ENCODE data around the gene PRKCE. TPM values are rescaled to one million over a fixed set of nuclear protein-coding genes. Genes with fewer than 3 reads are reported as not detected.

PRKCE gene
- total and polyA plus RNA-seq, 2 experiments from 2014 or later = 13.2 to 19.2 TPM

DNA sequence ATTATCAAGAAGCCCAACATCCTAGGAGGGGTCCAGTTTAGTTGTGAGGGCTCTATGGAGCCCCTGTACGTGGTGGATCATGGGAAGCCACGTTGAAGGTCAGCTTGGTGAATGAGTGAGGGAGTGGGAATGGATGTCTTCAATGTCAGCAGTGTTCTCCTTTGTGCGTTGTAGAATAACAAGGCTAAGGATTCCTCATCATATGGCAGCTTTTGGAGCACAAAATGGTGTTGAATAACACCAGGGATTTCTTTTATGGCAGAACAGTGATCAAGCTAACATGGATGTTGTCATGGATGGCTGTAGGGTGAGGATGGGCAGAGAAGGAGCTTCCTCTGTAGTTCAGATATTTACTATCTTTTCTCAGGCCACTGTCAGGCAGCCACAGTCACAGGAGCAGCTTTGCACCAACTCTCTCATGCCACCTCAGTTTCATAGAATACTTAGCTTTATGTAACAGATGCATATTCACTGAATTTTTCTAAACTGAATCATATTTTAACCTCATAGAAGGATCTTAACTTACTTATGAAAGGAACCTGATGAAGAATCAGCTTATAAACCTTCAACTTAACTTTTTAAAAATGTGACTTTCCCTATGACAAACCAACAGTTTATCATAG lies 361.3 kb downstream of the PRKCE start:
- no peaks in the 10 kb centered on the region for H3K27me3 ChIP-seq
- DNase-seq (ENCODE audit: low read depth in 1 of 2, low spot score in 1 of 2) = no peak
- no peaks in the 10 kb centered on the region for H3K9me3 ChIP-seq (ENCODE audit: low read depth)
- TF ChIP-seq, protein P1, sequence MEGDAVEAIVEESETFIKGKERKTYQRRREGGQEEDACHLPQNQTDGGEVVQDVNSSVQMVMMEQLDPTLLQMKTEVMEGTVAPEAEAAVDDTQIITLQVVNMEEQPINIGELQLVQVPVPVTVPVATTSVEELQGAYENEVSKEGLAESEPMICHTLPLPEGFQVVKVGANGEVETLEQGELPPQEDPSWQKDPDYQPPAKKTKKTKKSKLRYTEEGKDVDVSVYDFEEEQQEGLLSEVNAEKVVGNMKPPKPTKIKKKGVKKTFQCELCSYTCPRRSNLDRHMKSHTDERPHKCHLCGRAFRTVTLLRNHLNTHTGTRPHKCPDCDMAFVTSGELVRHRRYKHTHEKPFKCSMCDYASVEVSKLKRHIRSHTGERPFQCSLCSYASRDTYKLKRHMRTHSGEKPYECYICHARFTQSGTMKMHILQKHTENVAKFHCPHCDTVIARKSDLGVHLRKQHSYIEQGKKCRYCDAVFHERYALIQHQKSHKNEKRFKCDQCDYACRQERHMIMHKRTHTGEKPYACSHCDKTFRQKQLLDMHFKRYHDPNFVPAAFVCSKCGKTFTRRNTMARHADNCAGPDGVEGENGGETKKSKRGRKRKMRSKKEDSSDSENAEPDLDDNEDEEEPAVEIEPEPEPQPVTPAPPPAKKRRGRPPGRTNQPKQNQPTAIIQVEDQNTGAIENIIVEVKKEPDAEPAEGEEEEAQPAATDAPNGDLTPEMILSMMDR (IDR thresholded peaks at IDR 0.05; ENCODE audit: low read depth, low read length) = no peak
- peaks cover under 1% of the 10 kb centered on the region for H3K36me3 ChIP-seq
- no peak overlapping the region for H3K27ac ChIP-seq
- H3K4me3 ChIP-seq = no peak overlapping the region
- H3K4me1 ChIP-seq (ENCODE audit: low read depth) = no peaks in the 10 kb centered on the region

DNA sequence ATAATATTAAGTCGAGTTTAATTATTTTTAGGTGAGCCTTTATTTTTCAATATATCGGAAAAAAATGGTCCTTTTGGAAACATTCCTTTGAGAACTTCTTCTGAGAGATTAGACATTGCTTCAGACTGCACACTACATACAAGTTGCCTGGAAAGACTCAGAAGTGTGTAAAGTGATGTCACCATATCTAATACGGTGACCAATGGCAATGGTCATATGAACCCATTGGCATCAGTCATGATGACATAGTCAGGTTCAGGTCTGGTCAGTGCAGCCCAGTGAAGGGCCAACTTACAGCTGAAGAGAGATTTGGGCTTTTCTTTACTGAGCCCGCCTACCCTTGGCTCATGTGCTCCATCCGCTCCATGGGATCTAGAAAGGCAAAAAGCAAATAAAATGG lies 362.3 kb downstream of the PRKCE start:
- no peak overlapping the region for H3K4me3 ChIP-seq
- no peaks in the 10 kb centered on the region for H3K36me3 ChIP-seq
- no peak for DNase-seq (ENCODE audit: low read depth in 1 of 2, low spot score in 1 of 2)
- H3K27ac ChIP-seq = no peak overlapping the region
- no peaks in the 10 kb centered on the region for H3K4me1 ChIP-seq (ENCODE audit: low read depth)
- H3K27me3 ChIP-seq = no peaks in the 10 kb centered on the region
- no peaks in the 10 kb centered on the region for H3K9me3 ChIP-seq (ENCODE audit: low read depth)
- TF ChIP-seq, protein P1 (IDR thresholded peaks at IDR 0.05; ENCODE audit: low read depth, low read length) = no peak

DNA sequence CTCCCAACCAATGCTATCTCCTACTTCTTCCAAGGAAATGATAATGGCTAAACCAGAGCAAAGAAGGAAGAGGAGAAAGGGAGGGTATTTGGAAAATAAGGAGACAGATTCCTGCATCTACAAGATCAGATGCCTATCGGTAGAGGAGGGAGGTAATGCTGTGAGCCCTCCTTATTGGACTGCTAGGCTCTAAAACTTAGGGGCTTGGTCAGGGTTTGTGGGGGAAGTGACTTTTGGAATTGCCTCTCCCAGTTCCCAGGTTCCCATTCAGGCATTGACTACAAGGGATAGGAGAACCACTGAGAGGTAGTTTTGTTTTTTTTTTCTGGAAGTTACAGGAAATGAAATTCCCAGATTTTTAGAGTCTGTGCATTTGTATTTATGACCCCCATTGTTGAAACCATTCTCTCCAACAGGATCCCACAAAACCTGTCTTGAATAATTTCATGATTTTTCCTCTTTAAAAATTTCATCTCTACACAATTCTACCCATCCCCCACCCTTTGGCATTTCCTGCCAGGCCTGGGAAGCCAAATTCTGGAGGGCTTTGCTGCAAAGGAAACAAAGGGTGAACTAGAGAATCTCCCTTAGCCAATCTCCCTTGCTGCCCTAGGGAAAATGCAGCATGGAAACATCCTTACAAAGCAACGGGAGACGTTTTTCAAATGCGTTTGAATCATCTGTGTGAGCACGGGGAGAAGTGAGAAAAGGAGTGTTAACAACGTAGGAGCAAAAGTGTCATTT lies 363.6 kb downstream of the PRKCE start:
- no peaks in the 10 kb centered on the region for H3K4me1 ChIP-seq (ENCODE audit: low read depth)
- no peaks in the 10 kb centered on the region for H3K9me3 ChIP-seq (ENCODE audit: low read depth)
- no peaks in the 10 kb centered on the region for H3K27me3 ChIP-seq
- DNase-seq (ENCODE audit: low read depth in 1 of 2, low spot score in 1 of 2) = peak; percentile 31 to 86
- TF ChIP-seq, protein P1 (IDR thresholded peaks at IDR 0.05; ENCODE audit: low read depth, low read length) = no peak
- no peak overlapping the region for H3K4me3 ChIP-seq
- H3K27ac ChIP-seq = no peak overlapping the region
- H3K36me3 ChIP-seq = no peaks in the 10 kb centered on the region

DNA sequence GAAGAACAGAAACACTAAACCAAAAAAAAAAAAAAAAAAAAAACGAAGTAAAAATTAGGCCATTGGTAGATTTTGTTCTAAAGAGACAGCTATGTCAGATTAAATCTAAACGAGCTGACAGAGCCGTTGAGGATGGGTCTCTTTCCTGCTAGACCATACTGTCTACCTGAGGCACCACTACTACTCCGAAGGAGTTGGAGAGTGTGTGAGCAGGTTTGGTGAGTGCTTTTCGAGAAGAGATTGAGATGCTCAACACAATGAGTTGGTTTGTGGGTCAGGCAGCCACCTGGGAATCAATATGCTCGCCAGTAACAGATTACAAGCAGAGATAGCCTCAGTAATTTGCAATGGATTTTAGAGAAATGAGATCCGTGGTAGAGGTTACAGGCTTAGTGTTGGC lies 364.2 kb downstream of the PRKCE start:
- DNase-seq (ENCODE audit: low read depth in 1 of 2, low spot score in 1 of 2) = no peak
- no peaks in the 10 kb centered on the region for H3K4me1 ChIP-seq (ENCODE audit: low read depth)
- no peak overlapping the region for H3K27ac ChIP-seq
- H3K36me3 ChIP-seq = no peaks in the 10 kb centered on the region
- H3K27me3 ChIP-seq = no peaks in the 10 kb centered on the region
- no peaks in the 10 kb centered on the region for H3K9me3 ChIP-seq (ENCODE audit: low read depth)
- H3K4me3 ChIP-seq = no peak overlapping the region
- TF ChIP-seq, protein P1 (IDR thresholded peaks at IDR 0.05; ENCODE audit: low read depth, low read length) = no peak

DNA sequence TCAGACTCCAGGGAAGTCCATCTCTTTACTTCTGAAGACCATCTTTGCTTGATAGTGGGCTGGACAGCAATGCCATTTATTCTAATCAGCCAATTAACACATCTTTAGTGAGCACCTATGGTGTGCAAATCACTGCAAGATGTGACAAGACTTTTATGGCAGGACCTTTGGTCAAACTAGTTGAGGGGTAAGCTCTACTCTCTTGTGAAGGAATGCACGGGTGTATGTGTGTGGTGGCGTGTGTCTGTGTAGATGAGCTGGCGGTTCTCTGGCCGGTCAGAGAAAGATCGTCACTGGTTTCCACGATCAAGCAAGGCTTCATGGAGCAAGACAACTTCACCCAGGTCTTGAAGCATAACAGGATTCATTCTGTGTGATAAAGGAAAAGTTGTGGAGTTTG lies 364.6 kb downstream of the PRKCE start:
- Histone ChIP-seq H3K4me1 (ENCODE audit: low read depth) (no peaks in the 10 kb centered on the region), H3K27ac (no peak overlapping the region)
- DNase-seq (ENCODE audit: low read depth in 1 of 2, low spot score in 1 of 2) = no peak

More for the DNA sequence above, 364.6 kb downstream of the PRKCE start:
- Histone ChIP-seq H3K27me3 (no peaks in the 10 kb centered on the region), H3K4me3 (no peak overlapping the region), H3K9me3 (ENCODE audit: low read depth) (no peaks in the 10 kb centered on the region), H3K36me3 (no peaks in the 10 kb centered on the region)
- TF ChIP-seq, protein P1 (IDR thresholded peaks at IDR 0.05; ENCODE audit: low read depth, low read length) = no peak
